BLaER1 treated with 17β-estradiol and CSF1 and Interleukin-3, amounts not matched to agents 10 nM and 100 nM (cell line): ENCODE data around the gene CRB2.

Experiments
- H3K27ac ChIP-seq, 11 experiments: shearing (Covaris generic); formaldehyde crosslinking; 2 replicates each; pipeline ENCODE4 v1.8.1; 2022
- H3K27me3 ChIP-seq, 11 experiments: shearing (Covaris generic); formaldehyde crosslinking; 2 replicates each; pipeline ENCODE4 v1.8.1; 2022
- H3K36me3 ChIP-seq, 11 experiments: shearing (Covaris generic); formaldehyde crosslinking; 2 replicates each; pipeline ENCODE4 v1.8.1; 2022
- H3K4me1 ChIP-seq, 10 experiments: shearing (Covaris generic); formaldehyde crosslinking; 2 replicates each; pipeline ENCODE4 v1.8.1; 2022
- H3K4me2 ChIP-seq, 11 experiments: shearing (Covaris generic); formaldehyde crosslinking; 2 replicates each; pipeline ENCODE4 v1.8.1; 2022
- H3K4me3 ChIP-seq, 10 experiments: shearing (Covaris generic); formaldehyde crosslinking; 2 replicates each; pipeline ENCODE4 v1.8.1; 2022
- H3K9ac ChIP-seq, 11 experiments: shearing (Covaris generic); formaldehyde crosslinking; 2 replicates each; pipeline ENCODE4 v1.8.1; 2022
- H3K9me3 ChIP-seq, 11 experiments: shearing (Covaris generic); formaldehyde crosslinking; replicated peaks in 1 of 11; 2 replicates each; pipeline ENCODE4 v1.8.1; 2022
- H4K20me1 ChIP-seq, 11 experiments: shearing (Covaris generic); formaldehyde crosslinking; 2 replicates each; pipeline ENCODE4 v1.8.1; 2022
- Cebpa-rat ChIP-seq, 11 experiments: shearing (Covaris generic); IDR thresholded peaks; 2 replicates each; pipeline ENCODE4 v1.8.1; 2022

CRB2 gene

DNA sequence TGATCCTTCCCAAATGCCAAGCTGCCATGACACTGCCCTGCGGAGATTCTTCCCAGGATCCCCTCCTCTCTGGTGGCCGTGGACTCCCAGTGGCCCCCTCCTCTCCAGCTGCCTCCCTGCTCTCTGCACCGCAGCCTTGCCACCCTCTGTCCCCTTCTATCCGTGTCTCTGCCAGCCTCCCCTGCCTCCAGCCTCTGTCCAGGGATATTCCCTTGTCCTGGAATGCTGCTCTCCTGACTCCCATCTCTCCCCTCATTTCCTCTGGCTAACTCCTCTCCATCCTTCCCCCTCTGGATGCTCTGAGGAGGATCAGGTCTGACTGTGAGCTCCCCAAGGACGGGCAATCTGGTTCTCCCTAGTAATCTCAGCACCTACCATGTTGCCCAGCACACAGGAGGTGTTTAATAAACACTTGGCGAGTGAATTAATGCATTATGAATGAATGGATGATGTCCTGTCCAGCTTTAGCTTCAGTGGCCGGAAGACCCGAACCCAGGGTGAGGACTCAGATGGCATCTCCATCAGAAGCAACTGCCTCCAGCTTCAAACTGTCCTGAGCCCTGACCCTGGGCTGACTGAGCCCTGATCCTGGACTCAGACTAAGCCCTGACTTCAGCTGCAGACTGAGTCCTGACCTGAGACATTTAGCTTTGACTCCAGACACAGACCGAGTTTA is 7.5 kb upstream of the CRB2 start:
- Histone ChIP-seq H3K4me1 (peaks cover 18 to 46% (median 36%) of the 10 kb centered on the region in 10 experiments), H3K36me3 (no peaks in the 10 kb centered on the region), H3K4me3 (no peak overlapping the region), H3K4me2 (no peak overlapping the region), H4K20me1 (no peaks in the 10 kb centered on the region), H3K27ac (0 out of 22 replicates have a peak overlapping the region, but pooled peaks of 1 of the 11 experiments have one; percentile 14), H3K27me3 (no peaks in the 10 kb centered on the region), H3K9ac (peak overlapping the region in 1 of 11 experiments; percentile 11; a peak in 2 of 22 replicates), H3K9me3 (no peaks in the 10 kb centered on the region)
- TF ChIP-seq Cebpa-rat (IDR thresholded peaks at IDR 0.05), result no peak

DNA sequence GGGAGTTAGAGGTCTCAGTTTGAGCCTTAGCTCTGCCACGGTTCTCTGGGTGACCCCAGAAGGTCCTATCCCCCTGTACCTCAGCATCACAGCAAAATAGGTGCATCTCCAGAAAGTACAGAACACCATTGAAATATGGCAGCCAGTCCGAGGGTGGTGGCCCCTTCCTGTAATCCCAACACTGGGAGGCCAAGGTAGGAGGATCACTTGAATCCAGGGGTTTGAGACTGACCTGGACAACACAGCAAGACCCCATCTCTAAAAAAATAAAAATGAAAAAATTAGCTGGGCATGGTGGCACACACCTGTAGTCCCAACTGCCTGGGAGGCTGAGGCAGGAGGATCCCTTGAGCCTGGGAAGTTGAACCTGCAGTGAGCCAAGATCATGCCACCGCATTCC is 7.0 kb upstream of the CRB2 start:
- Histone ChIP-seq H3K27me3 (no peaks in the 10 kb centered on the region), H3K36me3 (no peaks in the 10 kb centered on the region), H3K4me1 (peaks cover 12 to 46% (median 33%) of the 10 kb centered on the region in 10 experiments), H3K9me3 (no peaks in the 10 kb centered on the region), H3K4me3 (no peak overlapping the region), H3K27ac (0 out of 22 replicates have a peak overlapping the region, but pooled peaks of 1 of the 11 experiments have one; percentile 14), H4K20me1 (no peaks in the 10 kb centered on the region), H3K9ac (no peak overlapping the region; a peak in 1 of 22 replicates), H3K4me2 (no peak overlapping the region)
- no peak for TF ChIP-seq Cebpa-rat (IDR thresholded peaks at IDR 0.05)

DNA sequence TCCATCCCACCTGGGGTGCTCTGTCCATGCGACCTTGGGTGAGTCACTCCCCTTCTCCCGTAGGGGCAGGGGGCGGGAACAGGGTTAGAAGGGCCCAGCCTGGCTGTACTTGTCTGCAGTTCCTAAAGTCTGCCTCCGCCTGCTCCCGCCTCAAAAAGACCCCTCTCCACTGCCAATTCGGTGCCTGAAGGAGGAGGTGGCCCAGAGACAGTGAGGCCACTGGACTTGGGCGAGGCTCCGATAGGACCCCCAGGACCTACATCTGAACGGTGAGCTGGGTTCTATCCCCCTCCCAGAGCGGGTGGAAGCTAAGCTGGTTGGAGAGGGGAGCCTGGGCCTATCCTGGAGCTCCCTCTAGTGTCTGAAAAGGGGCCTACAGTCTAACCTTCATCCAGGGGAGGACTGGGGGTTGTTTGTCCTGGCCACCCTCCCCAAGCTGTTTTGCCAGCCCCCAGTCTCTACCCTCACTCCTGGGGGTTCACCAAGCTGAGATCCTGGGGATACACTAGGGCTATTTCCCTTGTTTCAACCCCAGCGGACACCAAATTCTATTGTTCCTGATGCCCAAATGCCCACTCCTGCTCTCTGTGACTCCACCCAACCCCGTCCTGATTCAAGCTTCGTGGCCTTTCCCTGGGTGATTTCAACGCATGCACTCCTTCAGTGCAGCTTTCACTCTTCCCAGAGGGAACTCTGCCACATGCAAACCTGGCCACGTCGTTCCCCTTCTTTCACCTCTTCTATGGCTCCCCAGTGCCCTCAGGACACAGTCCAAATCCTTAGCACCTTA is 6.1 kb upstream of the CRB2 start:
- Histone ChIP-seq H3K9me3 (no peaks in the 10 kb centered on the region), H3K27me3 (no peaks in the 10 kb centered on the region), H3K4me2 (peak overlapping the region in 7 of 11 experiments; percentile 5 to 56 (median 28); a peak in 5 of 22 replicates), H4K20me1 (no peaks in the 10 kb centered on the region), H3K27ac (0 out of 22 replicates have a peak overlapping the region, but pooled peaks of 1 of the 11 experiments have one; percentile 4), H3K36me3 (no peaks in the 10 kb centered on the region), H3K9ac (0 out of 22 replicates have a peak overlapping the region, but pooled peaks of 1 of the 11 experiments have one; percentile 18), H3K4me3 (no peak overlapping the region), H3K4me1 (peaks cover 6 to 46% (median 28%) of the 10 kb centered on the region in 10 experiments; a peak in 17 of 20 replicates)
- TF ChIP-seq Cebpa-rat (IDR thresholded peaks at IDR 0.05), result no peak

DNA sequence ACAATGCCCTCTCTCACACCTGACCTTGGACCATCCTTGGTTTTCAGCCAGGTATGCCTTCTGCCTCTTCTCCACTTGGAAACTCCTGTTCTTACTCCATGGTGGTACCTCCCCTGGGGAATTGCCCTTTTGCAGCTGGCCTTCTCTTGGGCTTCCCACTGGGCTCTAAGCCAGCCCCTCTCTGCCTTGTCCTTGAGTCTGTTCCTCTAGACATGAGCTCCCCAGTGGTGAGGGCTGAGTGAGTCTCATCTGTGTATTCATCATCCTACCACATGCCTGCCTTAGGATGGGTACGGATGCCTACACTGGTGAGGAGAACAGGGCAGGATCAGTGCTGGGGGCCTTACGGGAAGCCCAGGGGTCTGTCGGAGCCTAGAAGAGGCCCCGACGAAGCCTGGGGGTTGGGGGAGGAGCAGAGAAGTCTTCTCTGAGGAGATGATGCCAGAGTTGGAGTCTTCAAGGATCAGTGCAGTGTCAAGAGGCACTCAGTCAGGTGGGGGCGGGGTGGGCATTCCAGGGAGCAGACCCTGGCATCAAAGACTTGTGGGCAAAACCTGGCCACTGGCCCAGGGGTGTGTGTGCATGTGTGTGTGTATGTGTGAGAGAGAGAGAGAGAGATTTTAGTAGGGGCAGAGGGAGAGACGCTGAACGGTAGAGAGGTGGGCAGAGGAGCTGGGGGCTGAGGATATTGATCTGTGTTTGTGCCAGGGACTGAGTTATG is 5.2 kb upstream of the CRB2 start:
- H3K27me3 ChIP-seq, result no peaks in the 10 kb centered on the region
- no peaks in the 10 kb centered on the region for H3K9me3 ChIP-seq
- H3K9ac ChIP-seq, result peak overlapping the region in 1 of 11 experiments; percentile 1; a peak in 2 of 22 replicates
- no peak overlapping the region for H3K27ac ChIP-seq
- no peak overlapping the region for H3K4me2 ChIP-seq
- H4K20me1 ChIP-seq, result no peaks in the 10 kb centered on the region
- H3K36me3 ChIP-seq, result no peaks in the 10 kb centered on the region
- no peak overlapping the region for H3K4me3 ChIP-seq
- no peak for TF ChIP-seq Cebpa-rat (IDR thresholded peaks at IDR 0.05)
- peaks cover 6 to 37% (median 20%) of the 10 kb centered on the region in 10 experiments; a peak in 17 of 20 replicates for H3K4me1 ChIP-seq

DNA sequence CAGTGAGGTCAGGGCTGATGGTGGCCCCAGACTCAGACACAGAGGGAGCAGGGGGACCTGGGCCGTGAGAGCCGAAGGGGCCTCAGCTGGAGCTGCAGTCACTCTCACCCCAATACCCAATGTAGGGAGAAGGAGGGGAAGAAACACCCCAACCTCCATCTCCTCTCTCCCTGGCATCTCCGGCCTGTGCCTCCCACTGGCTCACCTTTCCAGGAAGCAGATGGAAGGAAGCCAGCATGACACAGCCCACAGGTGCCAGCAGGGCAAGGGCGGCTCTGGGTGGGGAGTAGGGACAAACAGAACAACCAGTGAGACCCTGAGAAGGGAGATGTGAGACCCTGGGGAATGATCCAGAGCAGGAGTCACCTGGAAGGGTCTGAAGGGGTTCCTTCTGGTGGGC is 3.0 kb upstream of the CRB2 start:
- Histone ChIP-seq H3K9me3 (no peaks in the 10 kb centered on the region), H3K4me2 (no peak overlapping the region), H3K27me3 (no peaks in the 10 kb centered on the region), H3K27ac (no peak overlapping the region), H3K36me3 (no peaks in the 10 kb centered on the region), H3K4me1 (peaks cover 0 to 34% (median 16%) of the 10 kb centered on the region in 10 experiments; a peak in 15 of 20 replicates), H3K4me3 (no peak overlapping the region), H3K9ac (peak overlapping the region in 2 of 11 experiments; percentile 4 to 30; a peak in 3 of 22 replicates), H4K20me1 (peaks cover 0 to 5% (median 0%) of the 10 kb centered on the region in 11 experiments; a peak in 2 of 22 replicates)
- TF ChIP-seq Cebpa-rat (IDR thresholded peaks at IDR 0.05), result no peak

DNA sequence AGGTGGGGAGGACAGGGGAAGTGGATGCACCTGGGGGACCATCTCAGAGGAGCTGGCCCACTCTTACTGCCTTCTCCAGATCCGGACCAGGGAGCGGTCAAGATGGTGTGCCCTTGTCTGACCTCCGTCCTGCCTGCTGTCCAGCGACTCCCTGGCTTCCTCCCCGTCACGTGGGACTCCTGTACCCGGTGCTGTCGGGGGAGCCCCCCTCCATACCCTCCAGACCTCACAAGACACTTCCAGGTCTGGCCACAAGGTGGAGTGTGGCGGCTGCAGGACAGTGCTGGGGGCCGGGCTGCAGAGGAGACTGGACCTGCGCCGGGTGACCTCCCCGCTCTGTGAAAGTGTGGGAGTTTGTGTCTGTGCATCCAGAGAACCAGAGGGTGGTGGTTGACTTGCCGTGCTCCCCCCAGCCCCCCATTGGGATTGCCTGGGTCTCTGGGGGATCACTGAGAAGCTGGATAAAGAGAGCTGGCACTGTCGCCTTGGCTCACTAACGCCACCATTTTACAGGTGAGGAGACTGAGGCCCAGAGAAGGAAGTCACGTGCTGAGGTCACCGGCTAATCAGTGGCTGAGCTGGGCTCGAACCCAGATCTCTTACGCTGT is 1.9 kb upstream of the CRB2 start:
- no peaks in the 10 kb centered on the region for H3K9me3 ChIP-seq
- no peaks in the 10 kb centered on the region for H3K27me3 ChIP-seq
- TF ChIP-seq Cebpa-rat (IDR thresholded peaks at IDR 0.05), result no peak
- no peak overlapping the region for H3K4me3 ChIP-seq
- H3K36me3 ChIP-seq, result no peaks in the 10 kb centered on the region
- peaks cover 0 to 9% (median 0%) of the 10 kb centered on the region in 11 experiments; a peak in 2 of 22 replicates for H4K20me1 ChIP-seq
- H3K27ac ChIP-seq, result no peak overlapping the region
- peaks cover 9 to 39% (median 26%) of the 10 kb centered on the region in 10 experiments; a peak in 19 of 20 replicates for H3K4me1 ChIP-seq
- H3K9ac ChIP-seq, result peak overlapping the region in 2 of 11 experiments; percentile 27 to 44; a peak in 1 of 22 replicates
- peak overlapping the region in 9 of 11 experiments; percentile 11 to 58 (median 25); a peak in 13 of 22 replicates for H3K4me2 ChIP-seq

DNA sequence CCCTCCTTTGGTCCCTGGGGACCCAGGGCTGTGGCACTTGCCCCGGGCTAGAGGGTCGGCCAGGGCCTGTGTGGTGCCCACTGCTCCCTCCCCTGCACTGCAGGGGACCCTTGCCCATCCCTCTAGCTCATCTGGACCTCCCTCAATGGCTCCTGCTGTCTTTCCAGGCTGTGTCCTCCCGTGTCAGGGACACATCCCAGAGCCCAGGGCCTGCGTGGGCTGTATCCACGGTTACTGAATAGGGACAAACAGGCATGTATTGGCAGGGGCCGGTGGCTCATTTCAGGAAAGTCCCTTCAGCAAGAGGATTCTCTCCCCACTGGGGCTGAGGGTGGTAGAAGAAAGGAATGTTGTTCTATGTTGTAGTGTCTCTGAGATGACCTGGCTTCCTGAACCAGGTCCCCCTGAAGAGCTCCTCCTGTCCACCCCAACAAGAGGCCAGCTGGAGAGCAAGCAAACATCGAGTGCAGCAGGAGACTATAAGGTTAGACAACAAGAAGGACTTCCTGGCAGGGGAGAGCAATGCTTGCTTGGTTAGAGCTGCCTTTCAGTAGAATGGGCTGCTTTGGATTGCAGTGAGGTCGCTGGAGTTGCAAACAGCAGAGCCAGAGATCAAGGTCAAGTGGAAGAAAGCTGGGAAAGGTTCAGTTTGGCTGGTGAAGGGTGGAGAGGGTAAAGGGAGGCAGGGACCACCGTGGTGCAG is 1.0 kb upstream of the CRB2 start:
- H3K27ac ChIP-seq, result no peak overlapping the region
- H3K36me3 ChIP-seq, result no peaks in the 10 kb centered on the region
- no peaks in the 10 kb centered on the region for H3K27me3 ChIP-seq
- peaks cover 0 to 9% (median 0%) of the 10 kb centered on the region in 11 experiments; a peak in 2 of 22 replicates for H4K20me1 ChIP-seq
- no peak overlapping the region for H3K4me3 ChIP-seq
- TF ChIP-seq Cebpa-rat (IDR thresholded peaks at IDR 0.05), result no peak
- peaks cover 17 to 47% (median 33%) of the 10 kb centered on the region in 10 experiments; a peak in 19 of 20 replicates for H3K4me1 ChIP-seq
- no peaks in the 10 kb centered on the region for H3K9me3 ChIP-seq
- no peak overlapping the region for H3K4me2 ChIP-seq
- H3K9ac ChIP-seq, result 0 out of 22 replicates have a peak overlapping the region, but pooled peaks of 1 of the 11 experiments have one; percentile 27
